Central memory CD8-positive, alpha-beta T cell (primary cell): ENCODE results near the gene CPNE8.

Experiments used
- ATAC-seq: fragments of 150-1000 bp; cut with Tn5 transposase; replicated peaks from 2 replicates; pipeline ENCODE4 v1.10.0; 2022; ENCODE audit warnings: mild to moderate bottlenecking, moderate FRiP score, moderate number of reproducible peaks; ENCODE audit not compliant: poor library complexity, severe bottlenecking; ENCODE audit errors: extremely low read depth
- DNase-seq, 2 donors: peaks; one replicate each; pipeline ENCODE4 v3.0.0; 2021; ENCODE audit warnings: low spot score in 2 of 2
- H3K27ac Mint-ChIP-seq: one replicate; pipeline ENCODE4 v1.8.0; 2022; ENCODE audit warnings: low read depth, mild to moderate bottlenecking, moderate library complexity, mixed read lengths
- H3K27me3 Mint-ChIP-seq: one replicate; pipeline ENCODE4 v1.8.0; 2022; ENCODE audit warnings: mixed read lengths
- H3K36me3 Mint-ChIP-seq: one replicate; pipeline ENCODE4 v1.8.0; 2022; ENCODE audit warnings: mild to moderate bottlenecking, moderate library complexity, mixed read lengths; ENCODE audit not compliant: insufficient read depth
- H3K4me1 Mint-ChIP-seq: one replicate; pipeline ENCODE4 v1.8.0; 2022; ENCODE audit warnings: mixed read lengths
- H3K4me3 Mint-ChIP-seq: one replicate; pipeline ENCODE4 v1.8.0; 2022; ENCODE audit warnings: mild to moderate bottlenecking, moderate library complexity, mixed read lengths
- H3K9me3 Mint-ChIP-seq: one replicate; pipeline ENCODE4 v1.8.0; 2022; ENCODE audit warnings: mixed read lengths

CPNE8 gene

DNA sequence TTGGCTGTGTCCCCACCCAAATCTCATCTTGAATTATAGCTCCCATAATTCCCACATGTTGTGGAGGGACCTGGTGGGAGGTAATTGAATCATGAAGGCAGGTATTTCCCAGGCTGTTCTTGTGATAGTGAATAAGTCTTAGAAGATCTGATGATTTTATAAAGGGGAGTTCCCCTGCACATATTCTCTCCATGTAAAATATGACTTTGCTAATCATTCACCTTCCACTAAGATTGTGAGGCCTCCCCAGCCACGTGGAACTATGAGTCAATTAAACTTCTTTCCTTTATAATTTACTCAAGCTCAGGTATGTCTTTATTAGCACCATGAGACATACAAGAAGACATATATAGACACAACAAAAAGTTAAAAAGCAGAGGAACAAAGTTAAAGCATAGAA is 120.0 kb downstream of the CPNE8 start:
- DNase-seq, result no peak
- Mint-ChIP-seq H3K36me3 (peaks cover 2% of the 10 kb centered on the region), H3K27me3 (no peaks in the 10 kb centered on the region), H3K9me3 (peaks cover 39% of the 10 kb centered on the region), H3K27ac (no peak overlapping the region), H3K4me1 (peaks cover 8% of the 10 kb centered on the region), H3K4me3 (no peak overlapping the region)
- ATAC-seq, result no peak

DNA sequence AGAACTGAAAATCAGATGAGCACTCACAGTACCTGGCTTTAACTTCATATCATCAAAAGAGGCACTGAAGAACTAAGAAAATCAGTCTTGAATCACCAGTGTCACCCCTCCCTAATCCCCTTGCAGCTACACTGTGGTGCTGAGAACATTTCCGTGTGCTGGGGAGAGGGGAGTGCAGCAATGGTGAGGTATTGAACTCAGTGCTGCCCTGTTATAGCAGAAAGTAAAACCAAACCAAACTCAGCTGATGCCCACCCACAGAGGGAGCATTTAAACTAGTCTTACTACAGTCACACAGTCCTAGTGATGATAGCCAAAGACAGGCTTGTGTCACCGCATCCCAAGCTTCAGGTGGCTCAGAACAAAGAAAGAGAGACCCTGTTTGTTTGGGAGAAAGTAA is 122.1 kb downstream of the CPNE8 start:
- Mint-ChIP-seq H3K27ac (no peak overlapping the region), H3K4me1 (peaks cover 8% of the 10 kb centered on the region), H3K9me3 (peaks cover 34% of the 10 kb centered on the region), H3K4me3 (no peak overlapping the region), H3K27me3 (no peaks in the 10 kb centered on the region), H3K36me3 (peaks cover 2% of the 10 kb centered on the region)
- no peak for DNase-seq
- no peak for ATAC-seq

DNA sequence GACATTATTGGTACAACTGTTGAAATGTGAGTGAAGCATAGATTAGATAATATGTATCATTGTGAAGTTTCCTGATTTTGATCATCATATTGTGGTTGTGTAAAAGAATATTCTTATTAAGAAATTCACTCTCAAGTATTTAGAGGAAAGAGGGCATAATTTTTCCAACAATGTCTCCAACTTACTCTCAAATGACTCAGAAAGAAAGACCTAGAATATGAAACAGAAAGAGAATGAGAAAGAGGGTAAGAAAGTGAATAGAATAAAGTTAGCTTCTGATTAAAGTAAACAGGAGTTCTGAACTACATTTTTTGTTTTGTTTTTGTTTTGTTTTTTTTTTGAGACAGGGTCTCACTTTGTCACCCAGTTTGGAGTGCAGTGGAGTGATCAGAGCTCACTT is 123.0 kb downstream of the CPNE8 start:
- no peaks in the 10 kb centered on the region for H3K27me3 Mint-ChIP-seq
- DNase-seq (no peak), ATAC-seq (no peak)
- H3K27ac Mint-ChIP-seq, result no peak overlapping the region
- peaks cover 8% of the 10 kb centered on the region for H3K4me1 Mint-ChIP-seq
- no peak overlapping the region for H3K4me3 Mint-ChIP-seq
- H3K9me3 Mint-ChIP-seq, result peaks cover 27% of the 10 kb centered on the region
- H3K36me3 Mint-ChIP-seq, result peaks cover 2% of the 10 kb centered on the region

DNA sequence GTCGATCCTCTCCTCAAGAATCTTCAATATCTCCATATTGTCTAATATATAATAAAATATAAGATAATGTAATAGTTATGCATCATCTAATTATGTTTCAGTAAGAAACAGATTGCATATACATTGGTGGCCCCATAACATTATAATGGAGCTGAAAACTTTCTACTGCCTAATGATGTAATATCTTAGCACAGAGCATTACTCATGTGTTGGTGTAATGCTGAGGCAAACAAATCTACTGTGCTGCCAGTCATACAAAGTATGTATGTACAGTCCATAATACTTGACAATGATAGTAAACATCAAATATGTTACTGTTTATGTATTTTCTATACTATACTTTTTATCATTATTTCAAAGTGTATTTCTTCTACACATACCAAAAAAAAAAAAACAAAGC is 128.7 kb downstream of the CPNE8 start:
- Mint-ChIP-seq H3K4me3 (no peak overlapping the region), H3K4me1 (peaks cover 12% of the 10 kb centered on the region), H3K9me3 (peaks cover 10% of the 10 kb centered on the region), H3K27ac (no peak overlapping the region), H3K36me3 (no peaks in the 10 kb centered on the region), H3K27me3 (no peaks in the 10 kb centered on the region)
- DNase-seq, result no peak
- no peak for ATAC-seq

DNA sequence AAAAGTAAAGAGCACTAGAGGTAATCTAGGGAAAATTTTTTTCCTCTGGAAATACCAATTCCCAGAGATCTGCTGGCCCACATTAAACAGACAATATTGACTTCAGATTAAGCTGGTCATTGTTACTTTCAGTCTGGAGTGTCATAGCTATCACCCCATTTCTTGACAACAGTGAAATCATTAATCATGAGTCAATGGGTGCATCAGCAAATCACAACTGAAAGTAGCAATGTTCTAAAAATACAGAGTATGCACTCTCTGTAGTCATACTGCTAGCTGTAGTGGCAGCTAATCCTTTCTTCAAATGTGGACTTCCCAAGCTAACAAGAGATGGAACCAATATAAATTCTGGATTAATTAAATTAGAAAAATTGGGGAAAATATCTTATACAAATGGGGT is 129.9 kb downstream of the CPNE8 start:
- DNase-seq (no peak), ATAC-seq (no peak)
- Mint-ChIP-seq H3K36me3 (peaks cover 1% of the 10 kb centered on the region), H3K9me3 (peaks cover 7% of the 10 kb centered on the region), H3K27me3 (no peaks in the 10 kb centered on the region), H3K4me3 (no peak overlapping the region), H3K4me1 (peaks cover 14% of the 10 kb centered on the region), H3K27ac (no peak overlapping the region)

DNA sequence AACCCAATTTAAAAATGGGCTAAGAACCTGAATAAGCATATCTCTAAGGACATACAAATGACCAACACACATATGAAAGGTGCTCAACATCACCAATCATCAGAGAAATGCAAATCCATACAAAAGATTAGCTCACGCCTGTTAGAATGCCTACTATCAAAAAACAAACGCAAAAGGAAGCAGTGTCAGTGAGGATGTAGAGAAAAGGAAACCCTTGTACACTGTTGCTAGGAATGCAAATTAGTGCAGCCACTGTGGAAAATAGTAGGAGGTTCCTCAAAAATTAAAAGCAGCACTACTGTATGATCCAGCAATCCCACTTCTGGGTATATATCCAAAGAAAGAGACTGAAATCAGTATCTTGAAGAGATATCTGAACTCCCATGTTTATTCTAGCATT is 133.0 kb downstream of the CPNE8 start:
- DNase-seq, result no peak
- Mint-ChIP-seq H3K4me3 (no peak overlapping the region), H3K27ac (peak overlapping the region; percentile 61), H3K4me1 (peaks cover 14% of the 10 kb centered on the region), H3K36me3 (peaks cover 1% of the 10 kb centered on the region), H3K27me3 (no peaks in the 10 kb centered on the region), H3K9me3 (no peaks in the 10 kb centered on the region)
- no peak for ATAC-seq

DNA sequence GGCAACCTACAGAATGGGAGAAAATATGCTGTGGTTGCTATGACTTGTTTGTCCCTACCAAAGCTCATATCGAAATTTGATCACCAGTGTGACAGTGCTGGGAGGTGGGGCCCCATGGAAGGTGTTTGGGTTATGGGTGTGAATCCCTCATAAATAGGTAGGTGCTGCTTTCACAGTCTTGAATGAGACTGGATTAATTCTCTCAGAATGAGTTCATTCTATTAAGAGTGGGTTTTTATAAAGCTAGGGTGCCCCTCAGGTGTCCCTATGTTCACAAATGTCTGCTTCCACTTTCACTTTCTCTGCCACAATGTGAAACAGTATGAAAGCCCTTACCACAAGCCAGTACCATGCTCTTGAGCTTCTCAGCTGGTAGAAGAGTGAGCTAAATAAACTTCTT is 133.5 kb downstream of the CPNE8 start:
- ATAC-seq, result peak; percentile 90
- Mint-ChIP-seq H3K36me3 (peaks cover 1% of the 10 kb centered on the region), H3K4me1 (peaks cover 14% of the 10 kb centered on the region), H3K4me3 (peak overlapping the region; percentile 52), H3K27me3 (no peaks in the 10 kb centered on the region), H3K9me3 (no peaks in the 10 kb centered on the region), H3K27ac (peak overlapping the region; percentile 44)
- DNase-seq, result no peak

DNA sequence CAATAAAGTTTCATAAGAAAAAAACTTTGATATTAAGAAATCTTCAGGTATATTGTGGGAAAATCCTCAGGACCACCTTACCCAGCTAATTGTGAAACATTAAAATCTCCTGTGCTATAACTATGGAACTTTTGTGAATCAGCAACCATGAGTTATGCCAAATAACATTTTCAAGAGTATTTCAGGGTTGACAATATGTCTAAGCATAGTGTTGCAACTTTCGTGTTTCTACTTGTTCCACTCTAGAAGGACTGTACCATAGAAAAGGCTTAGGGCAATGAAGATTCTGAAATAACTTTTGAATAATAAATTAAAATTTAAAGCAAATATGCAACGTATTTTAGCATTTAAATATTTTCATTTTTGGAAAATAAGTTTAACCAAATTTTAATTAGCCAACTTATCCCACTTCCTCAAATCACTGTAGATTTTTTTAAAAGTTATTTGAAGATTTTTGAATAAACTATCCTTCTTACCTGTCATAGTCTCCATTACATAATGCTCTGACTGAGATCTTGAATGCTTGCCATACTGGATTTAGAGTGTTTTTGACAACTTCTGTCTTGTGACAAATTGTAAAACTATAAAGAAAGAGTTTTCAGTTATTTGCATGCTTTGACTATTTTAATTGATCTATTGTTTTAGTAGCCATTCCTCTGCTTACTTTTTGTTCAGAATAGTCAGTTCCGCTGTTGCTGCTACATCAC is 143.6 kb downstream of the CPNE8 start:
- Mint-ChIP-seq H3K4me1 (no peaks in the 10 kb centered on the region), H3K36me3 (peaks cover 3% of the 10 kb centered on the region), H3K27ac (no peak overlapping the region), H3K9me3 (no peaks in the 10 kb centered on the region), H3K27me3 (no peaks in the 10 kb centered on the region), H3K4me3 (no peak overlapping the region)
- DNase-seq (no peak), ATAC-seq (no peak)

DNA sequence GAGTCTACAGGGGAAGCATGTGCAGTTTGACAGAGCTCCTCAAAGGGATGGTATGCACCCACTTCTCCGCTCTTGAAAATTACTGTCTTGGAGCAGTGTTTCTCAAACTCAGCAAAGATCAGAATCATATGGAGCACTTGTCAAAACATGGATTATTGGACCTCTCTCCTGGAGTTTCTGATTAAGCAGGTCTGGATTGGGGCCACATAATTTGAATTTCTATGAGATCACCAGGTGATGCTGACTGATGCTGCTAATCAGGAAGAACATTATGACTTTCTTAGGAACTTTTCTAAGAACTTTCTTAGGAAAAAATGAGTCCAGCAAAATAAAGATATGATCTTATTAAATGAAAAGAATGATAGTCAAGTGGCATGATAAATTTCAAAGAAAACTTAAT is 144.3 kb downstream of the CPNE8 start:
- Mint-ChIP-seq H3K4me3 (no peak overlapping the region), H3K27ac (no peak overlapping the region), H3K27me3 (no peaks in the 10 kb centered on the region), H3K9me3 (no peaks in the 10 kb centered on the region), H3K36me3 (peaks cover 3% of the 10 kb centered on the region), H3K4me1 (no peaks in the 10 kb centered on the region)
- no peak for DNase-seq
- ATAC-seq, result no peak

DNA sequence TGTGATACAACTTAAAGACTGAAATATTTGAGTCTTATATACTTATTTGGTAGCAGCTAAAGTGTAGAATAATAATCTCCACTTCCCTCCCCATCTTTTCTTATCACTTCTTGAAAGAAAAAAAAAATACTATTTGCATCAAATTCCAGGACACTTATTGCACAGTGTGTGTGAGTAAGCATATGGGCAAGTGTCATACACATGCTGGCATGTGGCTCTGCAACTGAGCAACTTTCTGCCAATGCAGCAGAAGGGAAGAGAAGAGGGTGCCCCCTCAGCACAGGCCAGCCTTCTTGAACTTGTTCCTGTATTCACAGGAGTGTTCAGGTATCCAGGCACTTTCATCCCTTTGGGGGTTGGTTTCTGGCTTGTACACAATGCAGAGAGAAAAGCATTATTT is 145.8 kb downstream of the CPNE8 start:
- Mint-ChIP-seq H3K36me3 (peaks cover 3% of the 10 kb centered on the region), H3K4me1 (no peaks in the 10 kb centered on the region)
- no peak for ATAC-seq

DNA sequence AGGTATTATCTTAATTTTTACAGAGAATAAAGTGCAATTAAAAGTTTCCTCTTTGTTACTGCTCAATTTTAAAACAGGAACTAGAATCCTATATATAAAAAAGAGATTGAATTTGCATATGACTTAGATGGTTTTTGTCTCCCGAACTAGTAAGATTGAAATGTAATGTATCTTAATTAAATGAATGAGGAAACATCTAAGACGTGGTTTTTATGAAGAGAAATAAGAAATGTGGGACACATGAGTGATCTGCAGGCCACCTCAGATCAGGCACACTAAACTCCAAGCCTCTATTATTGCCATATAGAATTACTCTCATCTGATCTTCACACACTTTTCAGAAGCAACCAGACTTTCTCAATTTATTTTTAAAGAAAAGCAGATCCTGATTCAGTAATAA is 158.6 kb downstream of the CPNE8 start:
- Mint-ChIP-seq H3K9me3 (peaks cover 6% of the 10 kb centered on the region), H3K27ac (no peak overlapping the region), H3K36me3 (no peaks in the 10 kb centered on the region), H3K27me3 (no peaks in the 10 kb centered on the region), H3K4me1 (no peaks in the 10 kb centered on the region), H3K4me3 (no peak overlapping the region)
- DNase-seq (no peak), ATAC-seq (no peak)

More for the DNA sequence above, 145.8 kb downstream of the CPNE8 start:
- Mint-ChIP-seq H3K27me3 (no peaks in the 10 kb centered on the region), H3K9me3 (no peaks in the 10 kb centered on the region), H3K4me3 (no peak overlapping the region), H3K27ac (no peak overlapping the region)
- no peak for DNase-seq

DNA sequence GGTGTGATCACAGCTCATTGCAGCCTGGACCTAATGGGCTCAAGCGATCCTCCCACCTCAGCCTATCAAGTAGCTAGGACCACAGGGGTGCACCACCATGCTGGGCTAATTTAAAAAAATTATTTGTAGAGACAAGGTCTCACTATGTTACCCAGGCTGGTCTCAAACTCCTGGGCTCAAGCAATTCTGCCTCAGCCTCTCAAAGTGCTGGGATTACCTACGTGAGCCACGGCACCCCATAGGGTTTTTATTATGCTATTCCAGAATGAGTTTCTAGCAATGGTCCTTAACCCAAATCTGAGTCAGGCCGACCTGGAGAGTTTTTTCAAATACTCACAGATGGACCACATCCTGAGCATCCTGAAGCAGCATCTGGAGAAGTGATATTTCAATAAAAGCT is 159.8 kb downstream of the CPNE8 start:
- Mint-ChIP-seq H3K4me3 (no peak overlapping the region), H3K4me1 (no peaks in the 10 kb centered on the region), H3K36me3 (no peaks in the 10 kb centered on the region), H3K27ac (no peak overlapping the region), H3K9me3 (peaks cover under 1% of the 10 kb centered on the region), H3K27me3 (no peaks in the 10 kb centered on the region)
- ATAC-seq, result no peak
- no peak for DNase-seq

DNA sequence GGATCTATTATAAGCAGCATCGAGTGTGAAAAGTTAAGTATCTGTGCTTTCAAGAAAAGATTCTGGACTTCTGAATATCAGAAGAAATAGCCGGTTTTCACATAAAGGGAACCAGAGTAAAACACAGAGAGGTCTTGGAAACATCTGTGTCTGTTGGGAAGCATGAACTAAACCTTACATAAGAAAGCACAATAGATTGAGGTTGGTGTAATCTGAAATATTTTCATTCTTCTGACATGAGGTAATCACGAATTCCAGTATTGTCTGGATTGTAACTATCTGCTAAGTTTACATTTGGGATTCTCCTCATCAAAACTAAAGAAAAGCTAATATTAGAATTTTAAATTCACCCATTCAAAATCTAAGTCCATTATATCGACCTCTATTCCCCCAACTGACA is 161.3 kb downstream of the CPNE8 start:
- H3K27me3 Mint-ChIP-seq, result no peaks in the 10 kb centered on the region
- H3K4me1 Mint-ChIP-seq, result no peaks in the 10 kb centered on the region
- ATAC-seq (no peak), DNase-seq (no peak)
- no peak overlapping the region for H3K27ac Mint-ChIP-seq
- no peak overlapping the region for H3K4me3 Mint-ChIP-seq
- no peaks in the 10 kb centered on the region for H3K36me3 Mint-ChIP-seq
- H3K9me3 Mint-ChIP-seq, result no peaks in the 10 kb centered on the region
